HUES6 (cell line): ENCODE data around the gene CBY1.
"Not testable (repeated sequence)": the region's sequence is repeated elsewhere in the genome, so short reads cannot be mapped to it uniquely, and the experiment has no call there.

Experiments
- H3K27ac ChIP-seq: 2 replicates; pipeline ENCODE4 v1.7.0; 2013; ENCODE audit warnings: low read depth, mild to moderate bottlenecking, low read length, inconsistent platforms
- H3K27me3 ChIP-seq: 2 replicates; pipeline ENCODE4 v1.6.1; 2013; ENCODE audit warnings: low read length; ENCODE audit not compliant: control insufficient read depth, insufficient read depth
- H3K36me3 ChIP-seq: 2 replicates; pipeline ENCODE4 v1.6.1; 2013; ENCODE audit warnings: low read length; ENCODE audit not compliant: control insufficient read depth, insufficient read depth
- H3K4me1 ChIP-seq: 2 replicates; pipeline ENCODE4 v1.6.1; 2013; ENCODE audit warnings: low read length; ENCODE audit not compliant: control insufficient read depth, insufficient read depth
- H3K4me3 ChIP-seq: 2 replicates; pipeline ENCODE4 v1.5.1; 2013; ENCODE audit warnings: low read depth, low read length
- H3K9ac ChIP-seq: one replicate; pipeline ENCODE4 v1.6.1; 2013; ENCODE audit warnings: mild to moderate bottlenecking, low read length
- H3K9me3 ChIP-seq: 2 replicates; pipeline ENCODE4 v1.6.1; 2013; ENCODE audit warnings: low read depth, low read length; ENCODE audit not compliant: control insufficient read depth, insufficient read depth

Gene CBY1

GRCh38 chr22:38656256-38657044, at the start of gene CBY1, which contains the start of gene FAM227A:
Gene CBY1, plus strand, starts transcription at chr22:38656638. Its CDS starts 11,417 bp downstream, at chr22:38668055.
Gene FAM227A, minus strand, starts transcription at chr22:38656392. Its CDS starts 6,224 bp downstream, at chr22:38650168.
- no peaks in the 10 kb centered on the region; the same call in 1 of the 2 replicates for H3K9me3 ChIP-seq
- peak within 1 kb of the TSS; percentile 100 for H3K27ac ChIP-seq
- H3K27me3 ChIP-seq = no peaks in the 10 kb centered on the region
- peak within 1 kb of the TSS; percentile 99 for H3K9ac ChIP-seq
- H3K4me1 ChIP-seq = peaks cover 4% of the 10 kb centered on the region
- peak within 1 kb of the TSS; percentile 89 for H3K4me3 ChIP-seq
- H3K36me3 ChIP-seq = no peaks in the 10 kb centered on the region

GRCh38 chr22:38607680-38608079, 48.8 kb upstream of the CBY1 start:
- Histone ChIP-seq H3K4me1 (no peaks in the 10 kb centered on the region), H3K9ac (no peak overlapping the region), H3K36me3 (no peaks in the 10 kb centered on the region), H3K9me3 (no peaks in the 10 kb centered on the region), H3K27me3 (no peaks in the 10 kb centered on the region), H3K4me3 (no peak overlapping the region), H3K27ac (no peak overlapping the region)

- H3K4me1 ChIP-seq = no peaks in the 10 kb centered on the region
- H3K4me3 ChIP-seq = no peak overlapping the region
- H3K27ac ChIP-seq = no peak overlapping the region
- no peaks in the 10 kb centered on the region for H3K36me3 ChIP-seq
- H3K9ac ChIP-seq = no peak overlapping the region
- H3K9me3 ChIP-seq = no peaks in the 10 kb centered on the region
- H3K27me3 ChIP-seq = no peaks in the 10 kb centered on the region
Measured at GRCh38 chr22:38608992-38609750, 47.3 kb upstream of the CBY1 start.

- Histone ChIP-seq H3K4me3 (no peak overlapping the region), H3K27ac (no peak overlapping the region), H3K9me3 (no peaks in the 10 kb centered on the region), H3K36me3 (0 out of 2 replicates have a peak, but pooled peaks cover under 1% of the 10 kb centered on the region), H3K4me1 (no peaks in the 10 kb centered on the region), H3K9ac (no peak overlapping the region), H3K27me3 (no peaks in the 10 kb centered on the region)
Measured at GRCh38 chr22:38610234-38610633, 46.2 kb upstream of the CBY1 start.

GRCh38 chr22:38611559-38611958, 44.9 kb upstream of the CBY1 start:
- Histone ChIP-seq H3K27ac (no peak overlapping the region), H3K36me3 (0 out of 2 replicates have a peak, but pooled peaks cover 4% of the 10 kb centered on the region), H3K4me3 (no peak overlapping the region), H3K27me3 (no peaks in the 10 kb centered on the region), H3K9ac (no peak overlapping the region), H3K4me1 (no peaks in the 10 kb centered on the region), H3K9me3 (no peaks in the 10 kb centered on the region)

GRCh38 chr22:38612217-38613006, 44.0 kb upstream of the CBY1 start:
- no peaks in the 10 kb centered on the region for H3K27me3 ChIP-seq
- H3K9me3 ChIP-seq = no peaks in the 10 kb centered on the region
- no peaks in the 10 kb centered on the region for H3K4me1 ChIP-seq
- peaks cover 8% of the 10 kb centered on the region for H3K36me3 ChIP-seq
- H3K4me3 ChIP-seq = no peak overlapping the region
- H3K27ac ChIP-seq = no peak overlapping the region
- no peak overlapping the region for H3K9ac ChIP-seq

GRCh38 chr22:38613588-38613987, 42.9 kb upstream of the CBY1 start:
- Histone ChIP-seq H3K27ac (no peak overlapping the region), H3K36me3 (peaks cover 18% of the 10 kb centered on the region), H3K9ac (no peak overlapping the region), H3K27me3 (no peaks in the 10 kb centered on the region), H3K9me3 (peaks cover 9% of the 10 kb centered on the region; the same call in 1 of the 2 replicates), H3K4me3 (no peak overlapping the region), H3K4me1 (no peaks in the 10 kb centered on the region)

- Histone ChIP-seq H3K4me3 (no peak overlapping the region), H3K27ac (no peak overlapping the region), H3K36me3 (peaks cover 18% of the 10 kb centered on the region), H3K9ac (no peak overlapping the region), H3K27me3 (no peaks in the 10 kb centered on the region), H3K9me3 (peaks cover 14% of the 10 kb centered on the region; the same call in 1 of the 2 replicates), H3K4me1 (no peaks in the 10 kb centered on the region)
Measured at GRCh38 chr22:38614332-38615063, 41.9 kb upstream of the CBY1 start.

GRCh38 chr22:38615064-38615405, 41.4 kb upstream of the CBY1 start:
- H3K4me1 ChIP-seq, H3K27ac ChIP-seq, H3K27me3 ChIP-seq, H3K4me3 ChIP-seq, H3K9ac ChIP-seq: not testable (repeated sequence)
- Histone ChIP-seq H3K9me3 (peaks cover 14% of the 10 kb centered on the region; the same call in 1 of the 2 replicates), H3K36me3 (peaks cover 24% of the 10 kb centered on the region)

- Histone ChIP-seq H3K4me1 (no peaks in the 10 kb centered on the region), H3K9me3 (peaks cover 14% of the 10 kb centered on the region; the same call in 1 of the 2 replicates), H3K27ac (no peak overlapping the region), H3K36me3 (peaks cover 25% of the 10 kb centered on the region), H3K9ac (no peak overlapping the region), H3K4me3 (no peak overlapping the region), H3K27me3 (no peaks in the 10 kb centered on the region)
Measured at GRCh38 chr22:38618258-38618657, 38.2 kb upstream of the CBY1 start.
